Peyer's patch (tissue), 4 donors: ENCODE results near the gene CHRNB4. TPM values are rescaled to one million over a fixed set of nuclear protein-coding genes. Genes with fewer than 3 reads are reported as not detected.
"Not testable (repeated sequence)": the region's sequence is repeated elsewhere in the genome, so short reads cannot be mapped to it uniquely, and the experiment has no call there.

ENCODE experiments used
- DNase-seq, 3 donors: peaks; one replicate each; pipeline ENCODE4 v3.0.0-alpha.2; 2017 to 2019
- H3K27ac ChIP-seq, 4 donors: fragments of 200-600 bp; sonication (generic); one replicate each; pipeline ENCODE4 v1.5.1; 2016 to 2019
- H3K27me3 ChIP-seq, 2 donors: fragments of 200-600 bp; sonication (generic); one replicate each; pipeline ENCODE4 v1.5.1; 2019
- H3K36me3 ChIP-seq, 3 donors: fragments of 200-600 bp; sonication (generic); one replicate each; pipeline ENCODE4 v1.5.1; 2016 to 2019
- H3K4me1 ChIP-seq, 4 donors: fragments of 200-600 bp; sonication (generic); one replicate each; pipeline ENCODE4 v1.5.1; 2016 to 2019
- H3K4me3 ChIP-seq, 4 donors: fragments of 200-600 bp; sonication (generic); 1 replicate in 3 of 4; 2 replicates in 1 of 4; pipeline ENCODE4 v1.5.1; 2016 to 2019; ENCODE audit warnings: mild to moderate bottlenecking in 1 of 4
- H3K9me3 ChIP-seq, 4 donors: fragments of 200-600 bp; sonication (generic); one replicate each; pipeline ENCODE4 v1.5.1; 2016 to 2019; ENCODE audit warnings: mild to moderate bottlenecking in 1 of 4
- POLR2A ChIP-seq, 2 donors: fragments of 450-650 bp; IDR thresholded peaks; one replicate each; pipeline ENCODE4 v1.5.1; 2017; ENCODE audit warnings: antibody characterized with exemption in 2 of 2, mild to moderate bottlenecking in 2 of 2, moderate library complexity in 2 of 2
- total RNA-seq, 4 donors: library from RNA; depleted of rRNA; stranded (reverse); fragments of >200 nt; gene quantifications; one replicate each; pipeline ENCODE4 v1.1.0, GENCODE V29; 2016
- TF ChIP-seq, protein P1 (sequence below), 6 experiments: fragments of 450-650 bp in 4 of 6; fragments of 200-600 bp in 2 of 6; sonication (generic) in 1 of 6; IDR thresholded peaks; one replicate each; pipeline ENCODE4 v1.5.1; 2017 to 2019; ENCODE audit warnings: antibody characterized with exemption in 6 of 6, mild to moderate bottlenecking in 3 of 6, moderate library complexity in 1 of 6

The CHRNB4 gene
- total RNA-seq, 4 donors from 2014 or later: not detected

DNA sequence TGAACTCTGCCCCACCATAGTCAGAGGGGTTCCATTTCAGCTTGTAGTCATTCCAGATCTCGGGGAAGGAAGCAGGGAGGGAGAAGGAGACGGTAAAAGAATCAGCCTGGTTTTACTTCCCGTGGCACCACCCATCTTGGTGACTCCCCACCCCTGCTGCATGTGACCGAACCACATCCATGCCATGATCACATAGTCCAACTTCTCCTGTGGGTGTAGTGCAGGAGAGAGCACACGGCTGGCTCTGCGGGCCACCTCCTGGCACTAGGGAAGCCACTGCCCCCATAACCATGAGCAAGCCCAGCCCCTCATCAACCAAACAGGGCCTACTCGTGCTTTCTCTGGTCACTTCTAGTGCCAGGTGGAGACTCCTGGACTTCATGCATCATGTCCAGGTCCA is 23.9 kb downstream of the CHRNB4 start:
- DNase-seq: no peak
- Histone ChIP-seq H3K4me3 (no peak overlapping the region), H3K36me3 (no peaks in the 10 kb centered on the region), H3K4me1 (peaks cover 0 to 21% (median 5%) of the 10 kb centered on the region in 4 donors), H3K9me3 (no peaks in the 10 kb centered on the region), H3K27me3 (peaks cover 0 to 14% of the 10 kb centered on the region in 2 donors), H3K27ac (no peak overlapping the region)
- TF ChIP-seq, protein P1, sequence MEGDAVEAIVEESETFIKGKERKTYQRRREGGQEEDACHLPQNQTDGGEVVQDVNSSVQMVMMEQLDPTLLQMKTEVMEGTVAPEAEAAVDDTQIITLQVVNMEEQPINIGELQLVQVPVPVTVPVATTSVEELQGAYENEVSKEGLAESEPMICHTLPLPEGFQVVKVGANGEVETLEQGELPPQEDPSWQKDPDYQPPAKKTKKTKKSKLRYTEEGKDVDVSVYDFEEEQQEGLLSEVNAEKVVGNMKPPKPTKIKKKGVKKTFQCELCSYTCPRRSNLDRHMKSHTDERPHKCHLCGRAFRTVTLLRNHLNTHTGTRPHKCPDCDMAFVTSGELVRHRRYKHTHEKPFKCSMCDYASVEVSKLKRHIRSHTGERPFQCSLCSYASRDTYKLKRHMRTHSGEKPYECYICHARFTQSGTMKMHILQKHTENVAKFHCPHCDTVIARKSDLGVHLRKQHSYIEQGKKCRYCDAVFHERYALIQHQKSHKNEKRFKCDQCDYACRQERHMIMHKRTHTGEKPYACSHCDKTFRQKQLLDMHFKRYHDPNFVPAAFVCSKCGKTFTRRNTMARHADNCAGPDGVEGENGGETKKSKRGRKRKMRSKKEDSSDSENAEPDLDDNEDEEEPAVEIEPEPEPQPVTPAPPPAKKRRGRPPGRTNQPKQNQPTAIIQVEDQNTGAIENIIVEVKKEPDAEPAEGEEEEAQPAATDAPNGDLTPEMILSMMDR (IDR thresholded peaks at IDR 0.05): no peak
- no peak for TF ChIP-seq POLR2A (IDR thresholded peaks at IDR 0.05)

GRCh38 chr15:78616506-78616905 is 24.5 kb downstream of the CHRNB4 start:
- DNase-seq: no peak
- Histone ChIP-seq H3K27me3 (peaks cover 0 to 10% of the 10 kb centered on the region in 2 donors), H3K4me3 (no peak overlapping the region), H3K36me3 (no peaks in the 10 kb centered on the region), H3K27ac (no peak overlapping the region), H3K4me1 (peaks cover 0 to 21% (median 5%) of the 10 kb centered on the region in 4 donors), H3K9me3 (no peaks in the 10 kb centered on the region)
- TF ChIP-seq, protein P1 (IDR thresholded peaks at IDR 0.05): no peak
- TF ChIP-seq POLR2A (IDR thresholded peaks at IDR 0.05): no peak

GRCh38 chr15:78615151-78615589 is 25.8 kb downstream of the CHRNB4 start:
- peaks cover 0 to 12% (median under 1%) of the 10 kb centered on the region in 4 donors for H3K4me1 ChIP-seq
- no peaks in the 10 kb centered on the region for H3K9me3 ChIP-seq
- TF ChIP-seq, protein P1 (IDR thresholded peaks at IDR 0.05): no peak
- no peak overlapping the region for H3K4me3 ChIP-seq
- H3K27me3 ChIP-seq: no peaks in the 10 kb centered on the region
- H3K36me3 ChIP-seq: no peaks in the 10 kb centered on the region
- no peak overlapping the region for H3K27ac ChIP-seq
- peak in 1 of 3 donors; percentile 22 for DNase-seq

DNA sequence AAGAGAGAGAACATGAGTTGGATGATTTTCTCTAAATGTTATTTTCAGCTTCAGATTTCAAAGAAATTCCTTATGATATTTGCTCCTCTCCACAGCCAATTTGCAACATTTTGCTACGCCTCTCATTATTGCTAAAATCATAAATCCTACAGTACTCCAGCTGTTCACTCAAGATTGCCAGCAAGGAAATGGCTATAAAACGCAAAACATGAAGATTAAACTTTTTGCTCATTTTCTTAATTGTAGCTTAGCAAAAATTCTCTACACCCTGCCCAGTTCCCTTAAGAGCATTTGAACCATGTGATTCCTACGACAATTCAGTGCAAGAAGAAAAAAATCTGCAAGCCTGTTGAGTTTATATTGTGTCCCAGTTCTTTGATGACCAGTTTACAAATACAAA is 27.0 kb downstream of the CHRNB4 start:
- Histone ChIP-seq H3K27ac (no peak overlapping the region), H3K9me3 (no peaks in the 10 kb centered on the region), H3K4me3 (no peak overlapping the region), H3K27me3 (no peaks in the 10 kb centered on the region), H3K36me3 (no peaks in the 10 kb centered on the region), H3K4me1 (peaks cover 0 to 4% (median 0%) of the 10 kb centered on the region in 4 donors)
- no peak for DNase-seq
- TF ChIP-seq, protein P1 (IDR thresholded peaks at IDR 0.05): no peak
- TF ChIP-seq POLR2A (IDR thresholded peaks at IDR 0.05): no peak

- H3K4me1 ChIP-seq, H3K36me3 ChIP-seq, DNase-seq, H3K9me3 ChIP-seq, H3K4me3 ChIP-seq, H3K27ac ChIP-seq, H3K27me3 ChIP-seq: not testable (repeated sequence)
Observed at GRCh38 chr15:78609551-78609950, 31.5 kb downstream of the CHRNB4 start.

- Histone ChIP-seq H3K9me3 (no peaks in the 10 kb centered on the region), H3K27me3 (no peaks in the 10 kb centered on the region), H3K36me3 (no peaks in the 10 kb centered on the region), H3K4me3 (no peak overlapping the region), H3K4me1 (no peaks in the 10 kb centered on the region), H3K27ac (no peak overlapping the region)
- DNase-seq: no peak
- no peak for TF ChIP-seq POLR2A (IDR thresholded peaks at IDR 0.05)
- TF ChIP-seq, protein P1 (IDR thresholded peaks at IDR 0.05): no peak
Observed at GRCh38 chr15:78605680-78606079, 35.3 kb downstream of the CHRNB4 start.
